Karpas-422 (cell line): Measurements from ENCODE around the gene CSRNP2. TPM values are rescaled to one million over a fixed set of nuclear protein-coding genes. Genes with fewer than 3 reads are reported as not detected.
A peak's percentile ranks its signal among the peaks of the same experiment; 100 is the strongest.

Experiments
- DNase-seq: peaks from one replicate; pipeline ENCODE4 v3.0.0-alpha.2; 2015
- H2AFZ ChIP-seq: fragments of 200-600 bp; sonication (generic); 2 replicates; pipeline ENCODE4 v1.6.1; 2014; ENCODE audit warnings: antibody characterized with exemption, low read length, mixed read lengths
- H3K27ac ChIP-seq: fragments of 200-600 bp; sonication (generic); 2 replicates; pipeline ENCODE4 v1.5.1; 2014; ENCODE audit warnings: mild to moderate bottlenecking, low read length, moderate library complexity
- H3K27me3 ChIP-seq: fragments of 200-600 bp; sonication (generic); 2 replicates; pipeline ENCODE4 v1.6.1; 2014; ENCODE audit warnings: low read length, mixed read lengths
- H3K36me3 ChIP-seq: fragments of 200-600 bp; sonication (generic); 2 replicates; pipeline ENCODE4 v1.6.1; 2014; ENCODE audit warnings: low read length, mixed read lengths; ENCODE audit not compliant: insufficient read depth
- H3K4me1 ChIP-seq: fragments of 200-600 bp; sonication (generic); 2 replicates; pipeline ENCODE4 v1.6.1; 2014; ENCODE audit warnings: mild to moderate bottlenecking, low read length, mixed read lengths
- H3K4me2 ChIP-seq: fragments of 200-600 bp; sonication (generic); 2 replicates; pipeline ENCODE4 v1.6.1; 2014; ENCODE audit warnings: low read length, low read depth, mild to moderate bottlenecking; ENCODE audit not compliant: poor library complexity, severe bottlenecking
- H3K4me3 ChIP-seq: fragments of 200-600 bp; sonication (generic); 2 replicates; pipeline ENCODE4 v1.5.1; 2014; ENCODE audit warnings: mild to moderate bottlenecking, antibody characterized with exemption, low read length, mixed read lengths
- H3K79me2 ChIP-seq: fragments of 200-600 bp; sonication (generic); 2 replicates; pipeline ENCODE4 v1.6.1; 2014; ENCODE audit warnings: mild to moderate bottlenecking, low read length, mixed read lengths
- H3K9ac ChIP-seq: fragments of 200-600 bp; sonication (generic); 2 replicates; pipeline ENCODE4 v1.6.0; 2014; ENCODE audit warnings: low read length
- H3K9me2 ChIP-seq: fragments of 200-600 bp; sonication (generic), shearing (Covaris generic); replicated peaks from 2 replicates; pipeline ENCODE4 v1.6.0; 2014; ENCODE audit warnings: mild to moderate bottlenecking, low read length, moderate library complexity; ENCODE audit not compliant: insufficient read depth
- H3K9me3 ChIP-seq: fragments of 300-700, 200-600 bp; sonication (generic); 2 replicates; pipeline ENCODE4 v1.6.1; 2014; ENCODE audit warnings: low read length, mixed read lengths
- H4K20me1 ChIP-seq: fragments of 200-600 bp; sonication (generic); 2 replicates; pipeline ENCODE4 v1.6.1; 2014; ENCODE audit warnings: mild to moderate bottlenecking, antibody characterized with exemption, low read length, low read depth; ENCODE audit not compliant: insufficient read depth
- total RNA-seq: library from RNA; depleted of rRNA; stranded (reverse); fragments of >200 nt; shearing (Covaris generic); gene quantifications from 2 replicates; pipeline ENCODE4 v1.2.3, GENCODE V29; 2014; ENCODE audit warnings: low replicate concordance

The CSRNP2 gene
- total RNA-seq, 1 experiment from 2014 or later: 15.2 TPM

GRCh38 chr12:51033048-51033447 lies 50.3 kb downstream of the CSRNP2 start:
- Histone ChIP-seq H4K20me1 (no peaks in the 10 kb centered on the region), H2AFZ (no peak overlapping the region), H3K4me2 (no peak overlapping the region), H3K27me3 (no peaks in the 10 kb centered on the region), H3K9me3 (no peaks in the 10 kb centered on the region), H3K9ac (no peak overlapping the region), H3K4me3 (no peak overlapping the region), H3K4me1 (peaks cover 12% of the 10 kb centered on the region), H3K79me2 (no peaks in the 10 kb centered on the region), H3K9me2 (no peaks in the 10 kb centered on the region), H3K36me3 (no peaks in the 10 kb centered on the region), H3K27ac (no peak overlapping the region)
- DNase-seq: no peak

DNA sequence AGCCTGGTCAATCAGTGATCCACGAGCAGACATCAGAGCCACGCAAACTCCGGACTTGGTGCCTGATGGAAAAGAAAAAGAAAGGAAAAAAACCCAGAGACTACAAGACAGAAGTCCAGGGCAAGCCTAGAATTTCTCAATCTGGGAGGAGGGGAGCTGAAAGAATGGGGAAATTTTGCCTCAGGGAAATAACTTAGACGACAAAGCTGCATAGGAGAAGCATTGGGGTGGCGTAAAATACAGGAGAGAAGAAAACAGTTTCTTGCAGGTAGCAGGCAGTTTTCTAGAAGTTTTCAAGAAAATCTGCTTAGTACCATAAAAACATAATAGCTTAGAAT lies 54.6 kb downstream of the CSRNP2 start:
- no peak overlapping the region for H3K27ac ChIP-seq
- H3K36me3 ChIP-seq: no peaks in the 10 kb centered on the region
- H3K4me2 ChIP-seq: peak overlapping the region; percentile 53
- H3K9ac ChIP-seq: no peak overlapping the region
- H2AFZ ChIP-seq: no peak overlapping the region
- peaks cover 23% of the 10 kb centered on the region for H3K79me2 ChIP-seq
- H3K27me3 ChIP-seq: no peaks in the 10 kb centered on the region
- H3K9me2 ChIP-seq: no peaks in the 10 kb centered on the region
- DNase-seq: no peak
- no peaks in the 10 kb centered on the region for H4K20me1 ChIP-seq
- H3K4me1 ChIP-seq: peaks cover 39% of the 10 kb centered on the region
- H3K9me3 ChIP-seq: no peaks in the 10 kb centered on the region
- H3K4me3 ChIP-seq: no peak overlapping the region

- no peaks in the 10 kb centered on the region for H3K9me2 ChIP-seq
- 0 out of 2 replicates have a peak overlapping the region, but pooled peaks have one; percentile 8 for H2AFZ ChIP-seq
- H3K4me3 ChIP-seq: peak overlapping the region; percentile 1; the same call in 1 of the 2 replicates
- H3K27me3 ChIP-seq: no peaks in the 10 kb centered on the region
- peaks cover 44% of the 10 kb centered on the region for H3K4me1 ChIP-seq
- peak; percentile 85 for DNase-seq
- no peak overlapping the region for H3K9ac ChIP-seq
- peaks cover 28% of the 10 kb centered on the region for H3K79me2 ChIP-seq
- H3K36me3 ChIP-seq: no peaks in the 10 kb centered on the region
- H3K9me3 ChIP-seq: no peaks in the 10 kb centered on the region
- no peaks in the 10 kb centered on the region for H4K20me1 ChIP-seq
- peak overlapping the region; percentile 53 for H3K4me2 ChIP-seq
- H3K27ac ChIP-seq: no peak overlapping the region
Measured at GRCh38 chr12:51028126-51028812, 55.1 kb downstream of the CSRNP2 start.

GRCh38 chr12:51027342-51027835 lies 56.0 kb downstream of the CSRNP2 start:
- Histone ChIP-seq H3K79me2 (peaks cover 37% of the 10 kb centered on the region), H3K9ac (no peak overlapping the region), H3K27me3 (no peaks in the 10 kb centered on the region), H3K4me1 (peaks cover 50% of the 10 kb centered on the region), H4K20me1 (no peaks in the 10 kb centered on the region), H2AFZ (0 out of 2 replicates have a peak overlapping the region, but pooled peaks have one; percentile 8), H3K36me3 (no peaks in the 10 kb centered on the region), H3K4me2 (peak overlapping the region; percentile 53), H3K9me2 (no peaks in the 10 kb centered on the region), H3K4me3 (peak overlapping the region; percentile 1; the same call in 1 of the 2 replicates), H3K27ac (no peak overlapping the region), H3K9me3 (no peaks in the 10 kb centered on the region)
- no peak for DNase-seq

GRCh38 chr12:51025836-51026638 lies 57.4 kb downstream of the CSRNP2 start, which contains the start of gene SLC11A2:
TSS of gene SLC11A2 (minus strand) at chr12:51026384. CDS start at chr12:51010728, 15,656 bp downstream.
- Histone ChIP-seq H3K4me1 (peaks cover 59% of the 10 kb centered on the region), H3K9me2 (no peaks in the 10 kb centered on the region), H3K36me3 (no peaks in the 10 kb centered on the region), H3K4me3 (peak within 1 kb of the TSS; percentile 88), H3K9me3 (no peaks in the 10 kb centered on the region), H4K20me1 (no peaks in the 10 kb centered on the region), H3K27me3 (no peaks in the 10 kb centered on the region), H3K79me2 (peaks cover 50% of the 10 kb centered on the region), H2AFZ (peak within 1 kb of the TSS; percentile 49), H3K9ac (peak within 1 kb of the TSS; percentile 83), H3K4me2 (peak within 1 kb of the TSS; percentile 97), H3K27ac (peak within 1 kb of the TSS; percentile 64)
- DNase-seq: peak; percentile 96

GRCh38 chr12:51025338-51025835 lies 58.0 kb downstream of the CSRNP2 start:
- Histone ChIP-seq H3K36me3 (no peaks in the 10 kb centered on the region), H3K79me2 (peaks cover 57% of the 10 kb centered on the region), H3K4me1 (peaks cover 64% of the 10 kb centered on the region), H4K20me1 (no peaks in the 10 kb centered on the region), H3K4me3 (peak overlapping the region; percentile 88), H3K27ac (peak overlapping the region; percentile 64), H3K9ac (peak overlapping the region; percentile 83), H3K9me3 (no peaks in the 10 kb centered on the region), H3K9me2 (no peaks in the 10 kb centered on the region), H3K4me2 (peak overlapping the region; percentile 97), H2AFZ (peak overlapping the region; percentile 49; the same call in 1 of the 2 replicates), H3K27me3 (no peaks in the 10 kb centered on the region)
- peak; percentile 57 for DNase-seq

GRCh38 chr12:51023625-51024382 lies 59.6 kb downstream of the CSRNP2 start:
- Histone ChIP-seq H3K4me3 (peak overlapping the region; percentile 88; the same call in 1 of the 2 replicates), H3K27ac (no peak overlapping the region), H3K4me1 (peaks cover 59% of the 10 kb centered on the region), H3K4me2 (peak overlapping the region; percentile 97), H3K9me3 (no peaks in the 10 kb centered on the region), H3K27me3 (no peaks in the 10 kb centered on the region), H4K20me1 (no peaks in the 10 kb centered on the region), H3K9me2 (no peaks in the 10 kb centered on the region), H3K79me2 (peaks cover 73% of the 10 kb centered on the region), H3K36me3 (no peaks in the 10 kb centered on the region), H2AFZ (no peak overlapping the region), H3K9ac (peak overlapping the region; percentile 83)
- no peak for DNase-seq
